ENCODE results near the gene PDE4B. TPM values are rescaled to one million over a fixed set of nuclear protein-coding genes. Genes with fewer than 3 reads are reported as not detected.
"Not testable (repeated sequence)": the region's sequence is repeated elsewhere in the genome, so short reads cannot be mapped to it uniquely, and the experiment has no call there.

The PDE4B gene
- polyA plus RNA-seq, 2 of the 4 experiments (the other 2 are of a cell fraction), result 20.2 to 56.8 TPM

DNA sequence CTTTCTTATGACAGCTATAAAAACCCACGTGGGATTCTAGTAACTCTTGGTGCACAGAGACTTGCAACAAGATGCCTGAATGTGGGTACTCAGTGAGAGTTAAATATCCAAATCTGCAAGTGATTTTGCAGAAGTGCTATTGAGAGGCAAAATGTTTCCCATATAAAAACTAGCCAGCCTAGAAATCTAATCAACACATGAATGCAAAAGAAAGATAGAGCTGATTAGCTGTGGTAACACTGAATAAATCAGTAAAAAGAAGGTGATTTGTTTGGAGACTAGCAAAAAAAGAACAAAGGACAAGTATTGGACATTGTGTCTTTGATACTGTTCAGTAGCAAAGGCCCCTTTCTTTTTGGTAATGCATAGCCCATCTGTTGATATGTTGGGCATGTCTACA, 527.5 kb downstream of the PDE4B start:
- no peak for ATAC-seq
- Histone ChIP-seq H3K4me2 (no peak overlapping the region), H3K4me3 (no peak overlapping the region), H3K9me3 (no peaks in the 10 kb centered on the region), H3K4me1 (peaks cover 19% of the 10 kb centered on the region), H3K27ac (no peak overlapping the region)
- WGBS (ENCODE audit: missing lambda C conversion rate), result 23% methylated on average over 1 of the region's 1 CpG
- TF ChIP-seq KDM5A (IDR thresholded peaks at IDR 0.05), result no peak
- TF ChIP-seq RAD21 (conservative IDR thresholded peaks at IDR 0.05 in 1 of 2, IDR thresholded peaks at IDR 0.05 in 1 of 2), result no peak
- TF ChIP-seq HDAC2 (IDR thresholded peaks at IDR 0.05), result no peak
- ChIA-PET CTCF (interaction anchor here (1.8 kb wide), 1 partner anchor 21 kb away, joined by 3 read pairs; no protein-coding TSS in a partner anchor), POLR2A (no interaction called here)
- FAIRE-seq, result no peak
- no peak for DNase-seq (ENCODE audit: low read depth in 1 of 2, low spot score in 1 of 2)

DNA sequence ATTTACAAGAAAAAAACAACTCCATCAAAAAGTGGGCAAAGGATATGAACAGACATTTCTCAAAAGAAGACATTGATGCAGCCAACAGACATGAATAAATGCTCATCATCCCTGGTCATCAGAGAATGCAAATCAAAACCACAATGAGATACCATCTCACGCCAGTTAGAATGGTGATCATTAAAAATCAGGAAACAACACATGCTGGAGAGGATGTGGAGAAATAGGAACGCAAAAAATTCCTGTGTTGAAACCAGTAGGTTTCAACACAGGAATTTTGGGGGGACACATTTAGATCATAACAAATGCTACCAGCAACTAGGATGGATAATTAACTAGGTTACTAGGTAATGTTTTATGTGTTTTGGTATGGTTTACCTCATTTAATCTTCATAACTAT, 529.8 kb downstream of the PDE4B start:
- POLR2A ChIA-PET; H3K9me3 ChIP-seq; DNase-seq (ENCODE audit: low read depth in 1 of 2, low spot score in 1 of 2); ATAC-seq; FAIRE-seq; H3K27ac ChIP-seq; H3K4me2 ChIP-seq; H3K4me1 ChIP-seq; H3K4me3 ChIP-seq: not testable (repeated sequence)
- 41% methylated on average over 2 of the region's 2 CpGs for WGBS (ENCODE audit: missing lambda C conversion rate)
- CTCF ChIA-PET, result interaction anchor here (0.7 to 1.3 kb wide), 2 partner anchors 26 to 124 kb away, joined by 3 read pairs; no protein-coding TSS in a partner anchor

DNA sequence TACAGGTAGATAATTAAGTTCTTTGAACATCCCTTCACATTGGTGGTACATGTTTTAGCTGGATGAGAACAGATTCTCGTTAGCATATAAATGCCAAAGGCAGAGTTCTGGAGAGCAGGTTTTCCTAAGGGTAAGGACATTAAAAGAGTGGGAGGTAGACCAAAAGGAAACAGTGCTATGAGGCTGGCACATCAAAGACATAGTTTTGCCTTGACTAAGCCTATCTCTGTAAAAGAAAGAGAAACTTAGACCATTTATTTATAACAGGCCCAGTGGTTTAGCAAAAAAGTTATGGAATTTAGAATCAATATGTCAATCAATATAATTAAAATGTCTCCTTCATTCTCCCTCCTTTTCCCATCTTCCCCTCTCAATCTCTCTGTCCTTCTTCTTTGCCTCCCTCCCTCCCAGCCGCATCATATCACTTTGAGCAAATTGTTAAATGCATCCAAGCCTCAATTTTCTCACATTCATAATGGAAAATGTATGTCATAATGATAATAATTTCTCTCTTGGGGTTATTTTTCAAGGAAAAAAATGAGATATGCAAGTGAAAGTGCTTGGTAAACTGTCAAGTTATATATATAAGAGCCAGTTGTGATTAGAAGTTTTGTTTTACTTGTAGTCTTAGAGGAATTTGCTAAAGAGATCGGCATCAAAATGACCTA, 531.4 kb downstream of the PDE4B start:
- FAIRE-seq, result no peak
- peaks cover 4% of the 10 kb centered on the region; the same call in 1 of the 3 replicates for H3K4me1 ChIP-seq
- TF ChIP-seq FOXS1 (CRISPR knock-in tag; IDR thresholded peaks at IDR 0.05), result no peak
- TF ChIP-seq JUNB (IDR thresholded peaks at IDR 0.05), result no peak
- TF ChIP-seq NPAS2 (CRISPR knock-in tag; IDR thresholded peaks at IDR 0.05; ENCODE audit: borderline replicate concordance), result no peak
- TF ChIP-seq CEBPB (IDR thresholded peaks at IDR 0.05), result no peak
- TF ChIP-seq MAZ (IDR thresholded peaks at IDR 0.05; ENCODE audit: borderline replicate concordance, low read depth, low read length), result no peak
- TF ChIP-seq ZFP36 (IDR thresholded peaks at IDR 0.05; ENCODE audit: borderline replicate concordance, partially characterized antibody), result no peak
- TF ChIP-seq EP300 (IDR thresholded peaks at IDR 0.05), result no peak
- no peak for TF ChIP-seq KDM5A (IDR thresholded peaks at IDR 0.05)
- H3K9me3 ChIP-seq, result no peaks in the 10 kb centered on the region
- no peak overlapping the region for H3K4me3 ChIP-seq
- no peak overlapping the region for H3K4me2 ChIP-seq
- ATAC-seq, result no peak
- no peak for DNase-seq (ENCODE audit: low read depth in 1 of 2, low spot score in 1 of 2)
- CTCF ChIA-PET, result no interaction called here
- 85% methylated on average over 3 of the region's 3 CpGs for WGBS (ENCODE audit: missing lambda C conversion rate)
- POLR2A ChIA-PET, result no interaction called here
- H3K27ac ChIP-seq, result no peak overlapping the region

DNA sequence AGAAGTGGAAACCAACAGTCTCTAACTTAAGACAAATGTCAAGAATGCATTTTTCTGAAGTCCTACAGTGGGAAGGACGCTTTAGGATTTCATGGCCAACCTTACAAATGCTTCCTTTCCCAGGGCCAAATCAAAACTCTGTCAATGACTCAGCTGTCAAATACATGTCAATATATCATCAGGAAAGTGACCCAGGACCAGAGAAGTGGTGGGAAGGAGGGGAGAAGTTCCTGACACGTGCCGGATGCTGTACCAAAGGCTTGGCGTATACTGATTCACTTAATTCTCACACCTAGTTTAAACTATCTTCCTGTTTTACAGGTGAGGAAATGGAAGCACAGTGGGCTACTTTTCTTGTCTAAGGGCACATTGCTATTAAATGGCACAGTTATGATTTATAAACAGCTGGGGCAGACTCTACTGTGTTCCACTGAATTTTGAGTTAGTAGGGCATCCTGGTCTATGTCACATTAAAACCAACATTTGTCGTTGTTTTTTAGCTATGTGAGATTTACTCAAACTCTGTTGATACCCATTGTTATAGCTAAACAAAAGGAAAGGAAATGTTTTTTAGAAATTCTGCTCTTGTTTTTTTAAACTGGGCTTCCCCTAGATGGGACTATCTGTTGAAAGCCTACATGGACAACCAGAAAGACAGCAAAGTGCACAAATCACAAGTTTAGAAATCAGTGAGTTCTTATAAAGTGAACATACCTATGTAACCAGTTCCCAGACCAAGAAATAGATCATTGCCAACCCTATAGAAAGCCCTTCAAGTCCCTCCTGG, 533.1 kb downstream of the PDE4B start:
- ATAC-seq, result no peak
- Histone ChIP-seq H3K4me1 (peaks cover 10% of the 10 kb centered on the region), H3K4me2 (no peak overlapping the region), H3K9me3 (no peaks in the 10 kb centered on the region), H3K4me3 (no peak overlapping the region), H3K27ac (no peak overlapping the region)
- no peak for FAIRE-seq
- 94% methylated on average over 5 of the region's 5 CpGs for WGBS (ENCODE audit: missing lambda C conversion rate)
- TF ChIP-seq CBX8 (IDR thresholded peaks at IDR 0.05), result no peak
- TF ChIP-seq POLR2AphosphoS2 (conservative IDR thresholded peaks at IDR 0.05; ENCODE audit: low read length), result no peak
- TF ChIP-seq HOXB13 (CRISPR knock-in tag; IDR thresholded peaks at IDR 0.05; ENCODE audit: low read depth), result no peak
- no peak for DNase-seq (ENCODE audit: low read depth in 1 of 2, low spot score in 1 of 2)
- ChIA-PET CTCF (interaction anchor here (1.1 kb wide), 1 partner anchor 44 kb away, joined by 3 read pairs; no protein-coding TSS in a partner anchor), POLR2A (no interaction called here)

DNA sequence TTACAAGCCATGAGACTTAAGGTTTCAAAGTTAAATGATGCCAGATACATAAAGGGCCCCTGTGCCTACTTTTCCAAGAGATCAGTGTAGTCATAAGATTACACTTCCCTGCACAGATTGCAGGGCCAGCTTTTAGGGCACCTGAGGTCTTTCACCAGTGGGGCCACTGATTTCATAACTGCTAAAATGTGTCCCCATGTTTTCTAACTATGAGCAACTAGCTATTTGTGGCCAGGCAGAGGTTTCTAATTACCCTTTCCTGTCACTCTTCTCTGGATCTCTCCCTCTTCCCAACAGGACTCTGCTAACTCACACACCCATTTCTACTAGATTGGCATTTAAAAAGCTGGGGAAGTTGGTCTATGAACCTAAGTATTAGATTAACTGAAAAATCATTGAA, 534.2 kb downstream of the PDE4B start:
- H3K9me3 ChIP-seq, result no peaks in the 10 kb centered on the region
- H3K4me3 ChIP-seq, result no peak overlapping the region
- H3K4me2 ChIP-seq, result no peak overlapping the region
- CTCF ChIA-PET, result interaction anchor here (1.1 kb wide), 1 partner anchor 45 kb away, joined by 3 read pairs; no protein-coding TSS in a partner anchor
- DNase-seq (ENCODE audit: low read depth in 1 of 2, low spot score in 1 of 2) (no peak), FAIRE-seq (no peak), ATAC-seq (no peak)
- H3K4me1 ChIP-seq, result peaks cover 17% of the 10 kb centered on the region
- TF ChIP-seq EHF (CRISPR knock-in tag; IDR thresholded peaks at IDR 0.05) (no peak), MYC (IDR thresholded peaks at IDR 0.05; ENCODE audit: borderline replicate concordance, low read length) (no peak), RNF2 (IDR thresholded peaks at IDR 0.05; ENCODE audit: borderline replicate concordance, low read depth) (no peak)
- H3K27ac ChIP-seq, result peak overlapping the region in 1 of 2 experiments; percentile 54; a peak in 2 of 6 replicates
- POLR2A ChIA-PET, result no interaction called here

Data from A549 (cell line).